ENCODE results near the gene SYCP2L.

Gene SYCP2L

DNA sequence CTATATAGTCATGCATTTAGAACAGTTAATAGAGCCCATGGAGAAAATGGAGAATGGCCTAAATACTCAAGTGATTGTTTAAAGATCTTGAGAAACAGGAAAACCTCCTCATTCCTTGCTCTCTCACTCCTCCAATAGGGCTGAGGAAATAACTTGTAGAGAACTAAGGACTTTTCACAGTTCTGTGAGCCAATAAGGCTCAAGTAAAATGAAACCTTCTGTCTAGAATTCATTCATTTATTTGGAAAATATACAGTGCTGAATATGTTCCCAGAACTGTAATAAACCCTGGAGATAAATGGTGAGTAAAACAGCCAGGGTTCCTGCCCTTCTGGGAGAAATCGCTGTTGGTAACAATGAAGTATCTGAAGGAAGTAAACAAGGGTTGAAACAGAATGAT lies 122.0 kb downstream of the SYCP2L start:
- TF ChIP-seq, protein P1, sequence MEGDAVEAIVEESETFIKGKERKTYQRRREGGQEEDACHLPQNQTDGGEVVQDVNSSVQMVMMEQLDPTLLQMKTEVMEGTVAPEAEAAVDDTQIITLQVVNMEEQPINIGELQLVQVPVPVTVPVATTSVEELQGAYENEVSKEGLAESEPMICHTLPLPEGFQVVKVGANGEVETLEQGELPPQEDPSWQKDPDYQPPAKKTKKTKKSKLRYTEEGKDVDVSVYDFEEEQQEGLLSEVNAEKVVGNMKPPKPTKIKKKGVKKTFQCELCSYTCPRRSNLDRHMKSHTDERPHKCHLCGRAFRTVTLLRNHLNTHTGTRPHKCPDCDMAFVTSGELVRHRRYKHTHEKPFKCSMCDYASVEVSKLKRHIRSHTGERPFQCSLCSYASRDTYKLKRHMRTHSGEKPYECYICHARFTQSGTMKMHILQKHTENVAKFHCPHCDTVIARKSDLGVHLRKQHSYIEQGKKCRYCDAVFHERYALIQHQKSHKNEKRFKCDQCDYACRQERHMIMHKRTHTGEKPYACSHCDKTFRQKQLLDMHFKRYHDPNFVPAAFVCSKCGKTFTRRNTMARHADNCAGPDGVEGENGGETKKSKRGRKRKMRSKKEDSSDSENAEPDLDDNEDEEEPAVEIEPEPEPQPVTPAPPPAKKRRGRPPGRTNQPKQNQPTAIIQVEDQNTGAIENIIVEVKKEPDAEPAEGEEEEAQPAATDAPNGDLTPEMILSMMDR (IDR thresholded peaks at IDR 0.05; ENCODE audit: low read depth, low read length): no peak
- Histone ChIP-seq H3K36me3 (no peaks in the 10 kb centered on the region), H3K4me1 (no peaks in the 10 kb centered on the region), H3K4me3 (ENCODE audit: low read depth, low read length) (no peak overlapping the region), H3K9me3 (no peaks in the 10 kb centered on the region), H3K27me3 (0 out of 2 replicates have a peak, but pooled peaks cover 6% of the 10 kb centered on the region)
- no peak for DNase-seq

DNA sequence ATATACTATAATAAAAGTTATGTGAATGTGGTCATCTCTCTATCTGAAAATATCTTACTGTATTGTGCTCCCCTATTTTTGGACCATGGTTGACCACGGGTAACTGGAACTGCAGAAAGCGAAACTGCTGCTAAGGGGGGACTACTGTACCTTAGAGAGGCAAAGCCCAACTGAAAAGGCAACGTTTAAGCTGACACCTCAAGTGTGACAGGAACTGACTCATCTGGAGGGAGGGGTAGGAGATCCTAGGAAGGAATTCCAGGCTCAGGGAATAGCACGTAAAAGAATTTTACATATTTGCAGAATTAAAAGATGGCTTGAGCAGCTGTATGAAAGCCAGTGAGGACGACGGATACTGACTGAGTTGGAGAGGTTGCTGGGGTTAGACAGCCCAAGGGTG lies 122.5 kb downstream of the SYCP2L start:
- TF ChIP-seq, protein P1 (IDR thresholded peaks at IDR 0.05; ENCODE audit: low read depth, low read length): no peak
- H3K4me3 ChIP-seq (ENCODE audit: low read depth, low read length): no peak overlapping the region
- 0 out of 2 replicates have a peak, but pooled peaks cover 6% of the 10 kb centered on the region for H3K27me3 ChIP-seq
- H3K36me3 ChIP-seq: no peaks in the 10 kb centered on the region
- H3K4me1 ChIP-seq: no peaks in the 10 kb centered on the region
- no peaks in the 10 kb centered on the region for H3K9me3 ChIP-seq
- no peak for DNase-seq

DNA sequence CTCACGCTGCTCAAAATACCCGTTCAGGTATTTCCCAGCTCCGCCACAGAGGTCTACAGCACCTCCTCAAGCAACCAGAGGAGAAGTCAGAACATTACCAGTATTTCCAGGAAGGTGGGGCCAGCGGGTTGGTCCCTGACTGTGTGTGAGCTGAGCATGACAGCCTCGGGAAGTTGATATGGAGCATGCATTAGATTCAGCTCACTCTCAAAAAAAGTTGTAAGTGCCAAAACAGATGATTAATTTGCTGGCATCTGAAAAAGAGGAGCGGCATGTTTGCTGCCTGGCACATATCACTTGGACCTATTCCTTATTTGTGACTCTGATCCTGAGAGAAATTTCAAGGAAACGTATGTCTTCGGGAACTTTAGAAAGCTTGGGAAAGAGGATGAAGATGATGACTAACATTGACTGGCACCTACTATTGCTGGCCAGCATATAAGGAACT lies 125.0 kb downstream of the SYCP2L start:
- Histone ChIP-seq H3K36me3 (no peaks in the 10 kb centered on the region), H3K27me3 (peaks cover 12% of the 10 kb centered on the region), H3K9me3 (no peaks in the 10 kb centered on the region), H3K4me1 (no peaks in the 10 kb centered on the region), H3K4me3 (ENCODE audit: low read depth, low read length) (no peak overlapping the region)
- no peak for DNase-seq
- TF ChIP-seq, protein P1 (IDR thresholded peaks at IDR 0.05; ENCODE audit: low read depth, low read length): no peak

DNA sequence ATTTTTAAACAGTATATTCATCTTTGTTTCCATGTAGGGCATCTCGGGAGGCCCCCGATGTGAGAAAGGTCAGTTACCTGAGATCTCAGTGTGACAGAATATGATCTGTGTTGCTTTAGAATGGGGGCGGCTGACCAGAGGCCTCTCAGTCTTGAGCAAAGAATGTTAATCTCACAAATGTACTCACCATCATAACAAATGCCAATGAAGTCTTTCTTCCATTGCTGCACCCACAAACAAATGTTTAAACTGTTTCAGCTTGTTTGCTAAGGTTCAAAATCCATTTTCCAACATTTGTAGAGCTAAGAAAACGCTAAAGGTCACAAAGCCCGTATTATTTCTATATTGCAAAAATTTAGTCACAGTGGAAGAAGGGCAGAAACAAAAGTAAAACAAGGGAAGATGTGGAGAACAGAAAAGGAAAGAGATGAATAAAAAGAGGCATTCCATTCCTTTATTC lies 125.5 kb downstream of the SYCP2L start:
- no peak for DNase-seq
- Histone ChIP-seq H3K9me3 (no peaks in the 10 kb centered on the region), H3K4me1 (no peaks in the 10 kb centered on the region), H3K27me3 (peaks cover 12% of the 10 kb centered on the region), H3K4me3 (ENCODE audit: low read depth, low read length) (no peak overlapping the region), H3K36me3 (no peaks in the 10 kb centered on the region)
- TF ChIP-seq, protein P1 (IDR thresholded peaks at IDR 0.05; ENCODE audit: low read depth, low read length): no peak

DNA sequence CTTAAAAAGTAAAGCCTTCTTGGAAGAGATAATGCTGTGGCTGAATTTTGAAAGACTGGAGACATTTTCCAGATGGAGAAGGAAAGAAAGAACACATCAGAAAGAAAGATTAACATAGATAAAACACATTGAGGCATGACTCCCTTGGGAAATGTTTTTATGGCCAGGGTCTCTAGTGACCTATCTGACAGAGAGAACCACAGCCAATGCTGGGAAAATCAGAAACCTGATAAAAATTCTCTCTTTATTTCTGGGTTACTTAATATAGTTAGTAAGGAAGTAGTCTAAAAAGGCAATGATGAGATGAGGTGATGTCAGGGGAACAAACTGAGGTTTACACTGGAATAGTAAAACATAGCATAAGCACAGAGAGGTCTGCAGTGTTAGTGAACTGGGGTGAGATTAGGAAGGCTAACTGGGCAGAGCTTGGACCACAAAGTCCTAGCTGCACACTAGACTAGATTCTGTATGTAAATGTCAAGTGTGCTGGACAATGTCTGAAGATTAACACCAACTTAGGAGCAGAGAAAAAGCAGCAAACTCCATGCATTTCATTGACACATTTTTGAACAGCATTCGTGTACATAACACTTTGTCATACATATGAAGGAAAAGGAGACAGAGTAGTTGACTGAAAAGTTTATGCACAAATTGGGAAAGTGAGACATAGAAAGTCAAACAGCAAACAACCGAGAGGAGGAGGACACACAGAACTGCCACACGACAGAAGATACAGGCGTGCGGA lies 126.3 kb downstream of the SYCP2L start:
- TF ChIP-seq, protein P1 (IDR thresholded peaks at IDR 0.05; ENCODE audit: low read depth, low read length): no peak
- DNase-seq: no peak
- H3K36me3 ChIP-seq: no peaks in the 10 kb centered on the region
- H3K9me3 ChIP-seq: no peaks in the 10 kb centered on the region
- peaks cover 12% of the 10 kb centered on the region for H3K27me3 ChIP-seq
- no peaks in the 10 kb centered on the region for H3K4me1 ChIP-seq
- H3K4me3 ChIP-seq (ENCODE audit: low read depth, low read length): no peak overlapping the region

DNA sequence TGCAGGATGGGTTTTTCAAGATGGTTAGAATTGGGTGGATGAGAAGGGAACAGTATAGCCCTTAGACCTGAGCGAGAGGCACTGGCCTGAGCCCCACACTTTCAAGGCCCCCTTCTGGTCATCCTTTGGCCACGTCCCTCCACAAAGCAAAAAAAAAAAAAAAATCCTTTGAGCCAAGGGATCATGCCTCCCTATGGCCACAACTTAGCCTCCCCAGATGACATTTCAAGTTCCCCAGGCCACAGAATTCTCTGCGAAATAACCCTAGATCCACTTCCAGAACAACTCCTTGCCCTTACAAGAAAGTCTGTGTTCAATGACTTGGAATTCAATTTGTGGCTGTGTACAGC lies 126.8 kb downstream of the SYCP2L start:
- Histone ChIP-seq H3K9me3 (no peaks in the 10 kb centered on the region), H3K4me1 (no peaks in the 10 kb centered on the region), H3K27me3 (peaks cover 12% of the 10 kb centered on the region), H3K36me3 (no peaks in the 10 kb centered on the region), H3K4me3 (ENCODE audit: low read depth, low read length) (no peak overlapping the region)
- no peak for DNase-seq
- TF ChIP-seq, protein P1 (IDR thresholded peaks at IDR 0.05; ENCODE audit: low read depth, low read length): no peak

Measured in BE2C (cell line).